Thoracic aorta (tissue), 2 donors: Measurements from ENCODE around the gene CALCOCO2. TPM values are rescaled to one million over a fixed set of nuclear protein-coding genes. Genes with fewer than 3 reads are reported as not detected.

Source experiments
- ATAC-seq: fragments of 150-250 bp; one replicate; pipeline ENCODE4 v1.8.0; 2017; ENCODE audit warnings: low read depth; ENCODE audit not compliant: insufficient number of reproducible peaks, low FRiP score
- DNase-seq: peaks from one replicate; pipeline ENCODE4 v3.0.0-alpha.2; 2020; ENCODE audit warnings: low spot score
- H3K27ac ChIP-seq, 2 donors: fragments of 200-600 bp; sonication (generic); 1 replicate in 1 of 2; 2 replicates in 1 of 2; pipeline ENCODE4 v1.5.1; 2016; ENCODE audit warnings: mild to moderate bottlenecking in 2 of 2, moderate library complexity in 2 of 2
- H3K27me3 ChIP-seq: fragments of 200-600 bp; sonication (generic); replicated peaks from 2 replicates; pipeline ENCODE4 v1.6.0; 2016; ENCODE audit warnings: mild to moderate bottlenecking; ENCODE audit not compliant: insufficient read depth
- H3K36me3 ChIP-seq: fragments of 200-600 bp; sonication (generic); one replicate; pipeline ENCODE4 v1.5.1; 2016
- H3K4me1 ChIP-seq, 2 donors: fragments of 200-600 bp; sonication (generic); 1 replicate in 1 of 2; 2 replicates in 1 of 2; pipeline versions ENCODE4 v1.5.1 to v1.6.0; 2016; ENCODE audit warnings: low read depth in 2 of 2, mild to moderate bottlenecking in 1 of 2; ENCODE audit not compliant: control insufficient read depth in 1 of 2
- H3K4me3 ChIP-seq: fragments of 200-600 bp; sonication (generic); 2 replicates; pipeline ENCODE4 v1.5.1; 2016; ENCODE audit warnings: mild to moderate bottlenecking
- H3K9me3 ChIP-seq: fragments of 200-600 bp; sonication (generic); 2 replicates; pipeline ENCODE4 v1.5.1; 2016
- CTCF ChIP-seq: fragments of 200-600 bp; sonication (generic); IDR thresholded peaks from one replicate; pipeline ENCODE4 v1.5.1; 2019; ENCODE audit warnings: antibody characterized with exemption
- total RNA-seq, 2 donors: library from RNA; depleted of rRNA; stranded (reverse); fragments of >200 nt; gene quantifications; one replicate each; pipeline versions ENCODE4 v1.1.0 to v1.2.3, GENCODE V29; 2016

The CALCOCO2 gene
- total RNA-seq, 2 donors from 2014 or later, result 122 to 192 TPM

- Histone ChIP-seq H3K36me3 (peaks cover 9% of the 10 kb centered on the region), H3K9me3 (no peaks in the 10 kb centered on the region), H3K27ac (peak overlapping the region; percentile 83 to 86), H3K27me3 (no peaks in the 10 kb centered on the region), H3K4me1 (peaks cover 31 to 76% of the 10 kb centered on the region in 2 donors), H3K4me3 (peak overlapping the region; percentile 63)
- no peak for TF ChIP-seq CTCF
- DNase-seq, result no peak
- no peak for ATAC-seq
Observed at GRCh38 chr17:48840441-48840840, 9.6 kb downstream of the CALCOCO2 start.

- TF ChIP-seq CTCF, result no peak
- Histone ChIP-seq H3K36me3 (peaks cover 9% of the 10 kb centered on the region), H3K4me1 (peaks cover 29 to 66% of the 10 kb centered on the region in 2 donors), H3K27ac (peak overlapping the region; percentile 83 to 86), H3K4me3 (peak overlapping the region; percentile 63), H3K27me3 (no peaks in the 10 kb centered on the region), H3K9me3 (no peaks in the 10 kb centered on the region)
- peak; percentile 84 for ATAC-seq
- no peak for DNase-seq
Observed at GRCh38 chr17:48841395-48841831, 10.6 kb downstream of the CALCOCO2 start.

GRCh38 chr17:48842746-48843145 lies 11.9 kb downstream of the CALCOCO2 start:
- DNase-seq, result no peak
- no peak for ATAC-seq
- H3K27me3 ChIP-seq, result no peaks in the 10 kb centered on the region
- H3K4me1 ChIP-seq, result peaks cover 29 to 52% of the 10 kb centered on the region in 2 donors
- H3K9me3 ChIP-seq, result no peaks in the 10 kb centered on the region
- no peak overlapping the region for H3K4me3 ChIP-seq
- peak overlapping the region; percentile 83 to 86 for H3K27ac ChIP-seq
- H3K36me3 ChIP-seq, result peaks cover 9% of the 10 kb centered on the region
- TF ChIP-seq CTCF, result no peak

- no peaks in the 10 kb centered on the region for H3K9me3 ChIP-seq
- no peaks in the 10 kb centered on the region for H3K27me3 ChIP-seq
- H3K27ac ChIP-seq, result peak overlapping the region; percentile 83 to 86
- peaks cover 9% of the 10 kb centered on the region for H3K36me3 ChIP-seq
- no peak for TF ChIP-seq CTCF
- no peak for ATAC-seq
- no peak for DNase-seq
- no peak overlapping the region for H3K4me3 ChIP-seq
- peaks cover 27 to 46% of the 10 kb centered on the region in 2 donors for H3K4me1 ChIP-seq
Observed at GRCh38 chr17:48843187-48843900, 12.5 kb downstream of the CALCOCO2 start.

- TF ChIP-seq CTCF, result no peak
- Histone ChIP-seq H3K4me3 (no peak overlapping the region), H3K27me3 (no peaks in the 10 kb centered on the region), H3K36me3 (peaks cover 66% of the 10 kb centered on the region), H3K4me1 (no peaks in the 10 kb centered on the region), H3K9me3 (no peaks in the 10 kb centered on the region), H3K27ac (no peak overlapping the region)
- DNase-seq, result no peak
- no peak for ATAC-seq
Observed at GRCh38 chr17:48850792-48851323, 20.0 kb downstream of the CALCOCO2 start.
